ENCODE results near the gene IAPP. TPM values are rescaled to one million over a fixed set of nuclear protein-coding genes. Genes with fewer than 3 reads are reported as not detected.
"Not testable (repeated sequence)": the region's sequence is repeated elsewhere in the genome, so short reads cannot be mapped to it uniquely, and the experiment has no call there.

IAPP gene
- total RNA-seq, 8 experiments from 2014 or later, result 0.20 to 2.7 (median 0.46) TPM; not detected in 1

GRCh38 chr12:21346542-21347205, 26.0 kb upstream of the IAPP start:
- no peak for ATAC-seq (replicated peaks in 6 of 8)
- Histone ChIP-seq H3K27ac (no peak overlapping the region), H3K4me1 (replicated peaks in 1 of 2) (no peaks in the 10 kb centered on the region), H3K4me3 (no peak overlapping the region)
- WGBS, 10 experiments, result 0 to 30% (median 24%) methylated on average over 1 of the region's 1 CpG; no CpG with 5 or more reads in 4 of the 10 experiments
- in situ Hi-C loops (cut with MboI; ENCODE audit: low pct_unique_long_range_greater_than_20kb in 2 of 9, low sequenced_read_pairs in 9 of 9, unreplicated experiment in 9 of 9), result no loop called here

DNA sequence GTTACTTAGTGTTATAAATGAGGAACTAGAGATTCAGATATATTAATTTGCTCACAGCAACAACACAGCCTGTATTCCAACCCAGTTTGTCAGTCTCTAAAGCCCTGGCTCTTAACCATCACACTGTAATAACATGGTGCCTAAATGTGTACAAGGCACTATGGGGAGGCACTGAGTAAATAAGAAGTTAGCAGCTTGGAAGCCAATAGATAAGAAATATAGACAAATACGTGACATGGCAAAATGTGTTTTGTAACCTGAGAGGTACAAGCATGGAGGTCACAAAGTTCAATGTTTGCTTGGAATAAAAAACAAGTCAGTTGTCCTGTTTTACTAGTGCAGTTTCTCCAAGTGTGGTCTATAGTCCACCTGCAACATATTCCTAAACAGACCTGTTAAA, 21.7 kb upstream of the IAPP start:
- ATAC-seq (replicated peaks in 6 of 8), result no peak
- in situ Hi-C loops (cut with MboI; ENCODE audit: low pct_unique_long_range_greater_than_20kb in 2 of 9, low sequenced_read_pairs in 9 of 9, unreplicated experiment in 9 of 9), result no loop called here
- H3K4me3 ChIP-seq, result no peak overlapping the region
- H3K4me1 ChIP-seq (replicated peaks in 1 of 2), result no peaks in the 10 kb centered on the region
- WGBS, 10 experiments, result 80 to 100% (median 100%) methylated on average over 1 of the region's 1 CpG; no CpG with 5 or more reads in 2 of the 10 experiments
- no peak overlapping the region for H3K27ac ChIP-seq

DNA sequence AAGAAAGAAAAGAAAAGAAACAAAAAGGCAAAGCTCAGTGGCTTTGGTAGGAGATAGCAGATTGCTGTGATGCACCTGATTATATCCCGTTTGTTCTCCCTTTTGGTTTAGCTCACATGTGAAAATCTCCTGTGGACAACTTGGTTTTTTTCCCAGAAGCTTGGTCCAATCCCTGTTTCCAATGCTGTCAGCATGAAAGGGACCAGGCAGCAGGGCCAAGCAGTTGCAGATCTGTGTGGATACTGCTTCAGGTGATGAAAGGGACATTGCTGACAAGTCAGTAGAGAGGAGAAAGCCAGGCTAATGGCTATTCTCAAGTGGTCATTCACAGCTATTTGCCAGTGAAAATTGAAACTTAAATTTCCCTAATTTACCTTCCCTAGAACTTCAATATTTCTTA, 19.2 kb upstream of the IAPP start:
- H3K4me3 ChIP-seq, result no peak overlapping the region
- in situ Hi-C loops (cut with MboI; ENCODE audit: low pct_unique_long_range_greater_than_20kb in 2 of 9, low sequenced_read_pairs in 9 of 9, unreplicated experiment in 9 of 9), result no loop called here
- 17 to 100% (median 80%) methylated on average over 1 of the region's 1 CpG; no CpG with 5 or more reads in 1 of the 10 experiments for WGBS, 10 experiments
- H3K4me1 ChIP-seq (replicated peaks in 1 of 2), result no peaks in the 10 kb centered on the region
- ATAC-seq (replicated peaks in 6 of 8), result no peak
- no peak overlapping the region for H3K27ac ChIP-seq

GRCh38 chr12:21353948-21354347, 18.8 kb upstream of the IAPP start:
- Histone ChIP-seq H3K4me1 (replicated peaks in 1 of 2) (no peaks in the 10 kb centered on the region), H3K4me3 (no peak overlapping the region), H3K27ac (no peak overlapping the region)
- no peak for ATAC-seq (replicated peaks in 6 of 8)
- WGBS, 10 experiments, result 33 to 100% (median 92%) methylated on average over 1 to 4 of the region's 4 CpGs
- in situ Hi-C loops (cut with MboI; ENCODE audit: low pct_unique_long_range_greater_than_20kb in 2 of 9, low sequenced_read_pairs in 9 of 9, unreplicated experiment in 9 of 9), result no loop called here

- WGBS, 10 experiments, result 38 to 90% (median 70%) methylated on average over 1 of the region's 1 CpG; no CpG with 5 or more reads in 2 of the 10 experiments
- in situ Hi-C loops (cut with MboI; ENCODE audit: low pct_unique_long_range_greater_than_20kb in 2 of 9, low sequenced_read_pairs in 9 of 9, unreplicated experiment in 9 of 9), result no loop called here
These were observed 18.1 kb upstream of the IAPP start for GRCh38 chr12:21354641-21355040.

GRCh38 chr12:21360632-21361031, 12.1 kb upstream of the IAPP start:
- H3K4me3 ChIP-seq; H3K4me1 ChIP-seq (replicated peaks in 1 of 2); ATAC-seq (replicated peaks in 6 of 8); in situ Hi-C loops (cut with MboI; ENCODE audit: low pct_unique_long_range_greater_than_20kb in 2 of 9, low sequenced_read_pairs in 9 of 9, unreplicated experiment in 9 of 9); H3K27ac ChIP-seq: not testable (repeated sequence)
- 61 to 85% (median 80%) methylated on average over 2 to 10 of the region's 10 CpGs; no CpG with 5 or more reads in 7 of the 10 experiments for WGBS, 10 experiments

More at GRCh38 chr12:21354641-21355040, 18.1 kb upstream of the IAPP start:
- no peaks in the 10 kb centered on the region for H3K4me1 ChIP-seq (replicated peaks in 1 of 2)
- H3K4me3 ChIP-seq, result no peak overlapping the region
- no peak for ATAC-seq (replicated peaks in 6 of 8)
- no peak overlapping the region for H3K27ac ChIP-seq

DNA sequence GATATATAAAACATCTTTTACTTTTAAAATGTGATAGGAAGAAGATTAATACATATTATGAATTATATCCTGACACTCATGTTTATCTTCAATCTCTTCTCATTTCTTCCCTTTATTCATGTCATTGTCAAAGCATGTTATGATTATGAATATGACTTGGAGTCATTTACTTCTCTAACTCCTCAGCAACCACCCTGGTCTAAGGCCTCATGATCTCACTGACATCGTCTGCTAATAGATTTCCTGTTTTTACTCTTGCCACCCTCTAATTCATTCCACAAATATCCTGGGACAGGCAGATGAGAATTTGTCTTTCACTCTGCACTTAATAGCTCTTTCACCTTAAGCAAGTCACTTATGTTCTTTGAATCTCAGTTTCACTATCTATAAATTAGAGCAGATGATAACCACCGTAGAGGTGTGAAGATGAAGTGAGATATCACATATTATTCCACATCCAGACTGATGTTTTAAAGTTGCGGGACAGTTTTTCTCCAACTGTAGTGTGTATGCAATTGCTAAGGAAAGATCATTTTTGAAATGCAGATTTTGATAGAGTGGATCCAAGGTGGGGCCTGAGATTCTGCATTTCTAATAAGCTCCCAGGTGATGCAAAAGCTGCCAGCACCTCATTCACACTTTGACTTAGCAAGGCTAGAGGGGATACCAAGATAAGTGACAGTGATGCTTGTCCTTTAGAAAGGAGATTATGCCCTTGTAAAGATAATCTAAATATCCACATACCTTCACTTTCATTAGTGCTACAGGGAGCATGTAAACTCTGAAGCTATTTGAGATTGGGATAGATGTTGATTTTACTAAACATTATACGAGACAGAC, 3.3 kb upstream of the IAPP start:
- in situ Hi-C loops (cut with MboI; ENCODE audit: low pct_unique_long_range_greater_than_20kb in 2 of 9, low sequenced_read_pairs in 9 of 9, unreplicated experiment in 9 of 9), result no loop called here
- Histone ChIP-seq H3K4me1 (replicated peaks in 1 of 2) (peaks cover 0 to 2% of the 10 kb centered on the region in 2 donors), H3K4me3 (no peak overlapping the region), H3K27ac (no peak overlapping the region)
- WGBS, 10 experiments, result 11 to 90% (median 71%) methylated on average over 1 to 4 of the region's 4 CpGs; no CpG with 5 or more reads in 1 of the 10 experiments
- ATAC-seq (replicated peaks in 6 of 8), result no peak

DNA sequence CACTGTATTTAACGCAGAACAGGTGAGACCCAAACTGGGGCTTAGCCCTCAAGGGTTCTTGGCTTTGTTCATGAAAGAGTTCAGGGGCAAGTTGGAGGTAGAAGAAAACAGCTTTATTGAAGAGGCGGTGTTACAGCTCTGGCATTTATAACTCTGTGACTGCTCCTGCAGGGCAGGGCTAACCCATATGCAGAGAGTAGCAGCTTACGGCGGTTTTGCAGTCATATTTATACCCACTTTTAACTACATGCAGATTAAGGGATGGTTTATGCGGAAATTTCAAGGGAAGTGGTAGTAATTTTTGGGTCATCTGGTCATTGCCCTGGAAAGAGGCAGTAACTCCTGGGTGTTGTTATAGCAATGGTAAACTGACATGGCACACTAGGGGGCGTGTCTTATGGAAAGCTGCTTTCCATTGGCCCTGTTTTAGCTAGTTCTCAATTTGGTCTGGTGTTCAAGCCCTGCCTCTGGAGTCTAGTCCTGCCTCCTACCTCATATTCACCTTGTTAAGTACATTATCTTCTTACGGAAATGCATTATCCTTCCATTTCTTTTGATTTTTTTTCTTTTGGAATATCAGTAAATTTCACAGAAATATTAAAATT, 1.8 kb upstream of the IAPP start:
- WGBS, 10 experiments, result 0 to 100% (median 86%) methylated on average over 2 to 7 of the region's 7 CpGs
- peak in 3 of 8 experiments; percentile 97 to 99 (median 98) for ATAC-seq (replicated peaks in 6 of 8)
- Histone ChIP-seq H3K4me3 (no peak overlapping the region), H3K4me1 (replicated peaks in 1 of 2) (peaks cover 0 to 2% of the 10 kb centered on the region in 2 donors), H3K27ac (no peak overlapping the region)
- in situ Hi-C loops (cut with MboI; ENCODE audit: low pct_unique_long_range_greater_than_20kb in 2 of 9, low sequenced_read_pairs in 9 of 9, unreplicated experiment in 9 of 9), result no loop called here

- in situ Hi-C loops (cut with MboI; ENCODE audit: low pct_unique_long_range_greater_than_20kb in 2 of 9, low sequenced_read_pairs in 9 of 9, unreplicated experiment in 9 of 9), result no loop called here
- 36 to 100% (median 87%) methylated on average over 1 to 3 of the region's 3 CpGs; no CpG with 5 or more reads in 1 of the 10 experiments for WGBS, 10 experiments
- Histone ChIP-seq H3K4me3 (no peak overlapping the region), H3K4me1 (replicated peaks in 1 of 2) (no peaks in the 10 kb centered on the region), H3K27ac (no peak overlapping the region)
- no peak for ATAC-seq (replicated peaks in 6 of 8)
These were observed 6.5 kb downstream of the IAPP start for GRCh38 chr12:21379218-21379617.

DNA sequence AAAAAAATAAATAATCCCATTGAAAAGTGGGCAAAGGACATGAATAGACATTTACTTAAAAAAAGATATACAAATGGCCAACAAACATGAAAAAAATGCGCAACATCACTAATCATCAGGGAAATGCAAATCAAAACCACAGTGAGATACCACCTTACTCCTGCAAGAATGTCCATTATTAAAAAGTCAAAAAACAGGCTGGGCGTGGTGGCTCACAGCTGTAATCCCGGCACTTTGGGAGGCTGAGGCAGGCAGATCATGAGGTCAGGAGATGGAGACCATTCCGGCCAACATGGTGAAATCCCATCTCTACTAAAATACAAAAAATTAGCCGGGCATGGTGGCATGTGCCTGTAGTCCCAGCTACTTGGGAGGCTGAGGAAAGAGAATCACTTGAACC, 8.6 kb downstream of the IAPP start:
- WGBS, 10 experiments, result 6 to 100% (median 92%) methylated on average over 1 to 5 of the region's 5 CpGs
- ATAC-seq (replicated peaks in 6 of 8), result peak in 2 of 8 experiments; percentile 55 to 89
- H3K4me1 ChIP-seq (replicated peaks in 1 of 2); H3K27ac ChIP-seq; H3K4me3 ChIP-seq; in situ Hi-C loops (cut with MboI; ENCODE audit: low pct_unique_long_range_greater_than_20kb in 2 of 9, low sequenced_read_pairs in 9 of 9, unreplicated experiment in 9 of 9): not testable (repeated sequence)

- in situ Hi-C loops (cut with MboI; ENCODE audit: low pct_unique_long_range_greater_than_20kb in 2 of 9, low sequenced_read_pairs in 9 of 9, unreplicated experiment in 9 of 9), result no loop called here
- no peak overlapping the region for H3K27ac ChIP-seq
- ATAC-seq (replicated peaks in 6 of 8), result no peak
- H3K4me3 ChIP-seq, result no peak overlapping the region
- WGBS, 10 experiments, result 58 to 100% (median 94%) methylated on average over 2 of the region's 2 CpGs; no CpG with 5 or more reads in 1 of the 10 experiments
- H3K4me1 ChIP-seq (replicated peaks in 1 of 2), result no peaks in the 10 kb centered on the region
These were observed 11.6 kb downstream of the IAPP start for GRCh38 chr12:21384261-21384660.

- H3K4me3 ChIP-seq, result no peak overlapping the region
- 7 to 100% (median 68%) methylated on average over 1 to 3 of the region's 3 CpGs; no CpG with 5 or more reads in 4 of the 10 experiments for WGBS, 10 experiments
- H3K4me1 ChIP-seq (replicated peaks in 1 of 2), result no peaks in the 10 kb centered on the region
- peak in 3 of 8 experiments; percentile 32 to 89 (median 55) for ATAC-seq (replicated peaks in 6 of 8)
- in situ Hi-C loops (cut with MboI; ENCODE audit: low pct_unique_long_range_greater_than_20kb in 2 of 9, low sequenced_read_pairs in 9 of 9, unreplicated experiment in 9 of 9), result no loop called here
- H3K27ac ChIP-seq, result no peak overlapping the region
These were observed 14.5 kb downstream of the IAPP start for GRCh38 chr12:21387174-21387573.

DNA sequence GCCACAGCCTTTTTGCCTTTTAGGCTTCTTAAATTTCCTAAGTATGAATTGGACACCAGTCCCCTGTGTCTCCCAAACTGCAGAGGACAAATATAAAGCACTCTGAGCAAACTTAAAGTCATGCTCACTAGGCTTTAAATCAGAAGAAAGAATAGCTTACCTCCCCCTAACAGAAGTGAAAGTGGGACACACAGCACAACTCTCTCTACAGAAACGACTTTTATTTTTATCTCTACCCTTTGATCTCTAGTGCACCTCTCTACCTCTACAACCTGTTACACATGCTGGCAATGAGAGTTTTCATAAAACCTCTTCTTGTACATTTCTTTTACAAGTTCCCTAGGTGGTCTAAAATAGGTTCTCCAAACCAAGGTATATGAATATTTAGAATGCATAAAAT, 19.7 kb downstream of the IAPP start:
- no peak overlapping the region for H3K27ac ChIP-seq
- no peak for ATAC-seq (replicated peaks in 6 of 8)
- no peak overlapping the region for H3K4me3 ChIP-seq
- H3K4me1 ChIP-seq (replicated peaks in 1 of 2), result peaks cover 0 to 5% of the 10 kb centered on the region in 2 donors
- 0 to 100% (median 63%) methylated on average over 1 of the region's 1 CpG; no CpG with 5 or more reads in 2 of the 10 experiments for WGBS, 10 experiments
- in situ Hi-C loops (cut with MboI; ENCODE audit: low pct_unique_long_range_greater_than_20kb in 2 of 9, low sequenced_read_pairs in 9 of 9, unreplicated experiment in 9 of 9), result no loop called here

Measured in motor neuron (in vitro differentiated cells).